GM19238 (cell line): ENCODE data around the gene DGKZ.
"Not testable (repeated sequence)": the region's sequence is repeated elsewhere in the genome, so short reads cannot be mapped to it uniquely, and the experiment has no call there.

Source experiments
- DNase-seq: peaks from one replicate; pipeline ENCODE4 v3.0.0; 2011; ENCODE audit warnings: low spot score; ENCODE audit not compliant: insufficient read length

Gene DGKZ

GRCh38 chr11:46364791-46365190 lies 17.5 kb downstream of the DGKZ start:
- no peak for DNase-seq

GRCh38 chr11:46366260-46366659 lies 19.0 kb downstream of the DGKZ start:
- no peak for DNase-seq

- no peak for DNase-seq
Measured at GRCh38 chr11:46366661-46367161, 19.4 kb downstream of the DGKZ start.

GRCh38 chr11:46367244-46367915 lies 20.1 kb downstream of the DGKZ start:
- no peak for DNase-seq

GRCh38 chr11:46367916-46368267 lies 20.6 kb downstream of the DGKZ start:
- DNase-seq: no peak

GRCh38 chr11:46369458-46370152 lies 22.3 kb downstream of the DGKZ start:
- no peak for DNase-seq

- DNase-seq: no peak
Measured at GRCh38 chr11:46370253-46370652, 23.0 kb downstream of the DGKZ start.

GRCh38 chr11:46371262-46371661 lies 24.0 kb downstream of the DGKZ start:
- not testable (repeated sequence) for DNase-seq

- DNase-seq: no peak
Measured at GRCh38 chr11:46372086-46372485, 24.8 kb downstream of the DGKZ start.

GRCh38 chr11:46372501-46372900 lies 25.2 kb downstream of the DGKZ start:
- not testable (repeated sequence) for DNase-seq

GRCh38 chr11:46373787-46374740 lies 26.8 kb downstream of the DGKZ start:
- DNase-seq: no peak

GRCh38 chr11:46374815-46375214 lies 27.6 kb downstream of the DGKZ start:
- no peak for DNase-seq

GRCh38 chr11:46375392-46376101 lies 28.3 kb downstream of the DGKZ start:
- no peak for DNase-seq

- DNase-seq: no peak
Measured at GRCh38 chr11:46376258-46377050, 29.2 kb downstream of the DGKZ start.

- DNase-seq: no peak
Measured at GRCh38 chr11:46377290-46377689, 30.0 kb downstream of the DGKZ start.

GRCh38 chr11:46377831-46378230 lies 30.6 kb downstream of the DGKZ start:
- no peak for DNase-seq

GRCh38 chr11:46378296-46378695 lies 31.0 kb downstream of the DGKZ start:
- no peak for DNase-seq

GRCh38 chr11:46378811-46379481 lies 31.7 kb downstream of the DGKZ start:
- DNase-seq: no peak

GRCh38 chr11:46379482-46380293 lies 32.4 kb downstream of the DGKZ start:
- not testable (repeated sequence) for DNase-seq
